Progenitor cell of endocrine pancreas (in vitro differentiated cells): ENCODE measurements around the gene CSN1S1. TPM values are rescaled to one million over a fixed set of nuclear protein-coding genes. Genes with fewer than 3 reads are reported as not detected.

Experiments
- DNase-seq: peaks from one replicate; pipeline ENCODE4 v3.0.0; 2021; ENCODE audit warnings: low spot score; ENCODE audit not compliant: unreplicated experiment
- H3K27ac Mint-ChIP-seq: 2 replicates; pipeline ENCODE4 v1.8.0; 2021; ENCODE audit warnings: mild to moderate bottlenecking, moderate library complexity, mixed read lengths
- H3K27me3 Mint-ChIP-seq: 2 replicates; pipeline ENCODE4 v1.8.0; 2021; ENCODE audit warnings: mixed read lengths
- H3K36me3 Mint-ChIP-seq: 2 replicates; pipeline ENCODE4 v1.8.0; 2022; ENCODE audit warnings: mixed read lengths; ENCODE audit not compliant: insufficient read depth
- H3K4me1 Mint-ChIP-seq: 2 replicates; pipeline ENCODE4 v1.8.0; 2021; ENCODE audit warnings: low read depth, mixed read lengths
- H3K4me3 Mint-ChIP-seq: 2 replicates; pipeline ENCODE4 v1.8.0; 2021; ENCODE audit warnings: low read depth, mild to moderate bottlenecking, moderate library complexity, mixed read lengths
- H3K9me3 Mint-ChIP-seq: 2 replicates; pipeline ENCODE4 v1.8.0; 2021; ENCODE audit warnings: low read depth, mixed read lengths
- long read RNA-seq: library from polyadenylated mRNA; unstranded; transcript quantifications from one replicate; pipeline ENCODE4 v2.0.0, GENCODE V29; 2020
- total RNA-seq: library from RNA; stranded (reverse); gene quantifications from 2 replicates; pipeline ENCODE4 v1.2.1, GENCODE V29; 2021
- TF ChIP-seq, protein P1 (sequence below): fragments of 200-600 bp; sonication (generic); IDR thresholded peaks from one replicate; pipeline ENCODE4 v1.5.0; 2021; ENCODE audit warnings: antibody characterized with exemption, mild to moderate bottlenecking; ENCODE audit not compliant: unreplicated experiment

Gene CSN1S1, protein sequence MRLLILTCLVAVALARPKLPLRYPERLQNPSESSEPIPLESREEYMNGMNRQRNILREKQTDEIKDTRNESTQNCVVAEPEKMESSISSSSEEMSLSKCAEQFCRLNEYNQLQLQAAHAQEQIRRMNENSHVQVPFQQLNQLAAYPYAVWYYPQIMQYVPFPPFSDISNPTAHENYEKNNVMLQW
- not detected in 2 replicates for total RNA-seq
- long read RNA-seq, result 0 reads

DNA sequence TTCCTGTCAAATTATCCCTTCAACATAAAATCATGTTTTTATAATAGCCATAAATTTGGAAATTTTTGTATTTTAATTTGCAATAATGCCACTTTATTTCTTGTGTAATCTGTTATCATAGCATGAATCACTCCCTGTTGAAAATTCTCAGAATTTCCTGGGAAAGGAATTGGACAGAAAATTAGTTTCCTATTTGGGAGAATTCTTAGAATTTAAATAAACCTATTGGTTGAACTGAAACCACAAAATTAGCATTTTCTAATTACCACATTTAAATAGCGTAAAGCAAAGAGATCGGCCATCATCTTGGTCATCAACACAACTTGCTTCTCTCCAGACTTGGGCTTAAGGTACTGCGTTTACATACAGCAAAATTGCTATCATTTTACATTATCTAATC, at the start of gene CSN1S1:
CSN1S1 (plus strand) TSS at position 301 of the 400 bp plus-strand sequence. CDS start 1,488 bp downstream, outside the sequence.
- no peak within 1 kb of the TSS for H3K27ac Mint-ChIP-seq
- peaks cover 8% of the 10 kb centered on the region for H3K4me1 Mint-ChIP-seq
- DNase-seq, result no peak
- TF ChIP-seq, protein P1, sequence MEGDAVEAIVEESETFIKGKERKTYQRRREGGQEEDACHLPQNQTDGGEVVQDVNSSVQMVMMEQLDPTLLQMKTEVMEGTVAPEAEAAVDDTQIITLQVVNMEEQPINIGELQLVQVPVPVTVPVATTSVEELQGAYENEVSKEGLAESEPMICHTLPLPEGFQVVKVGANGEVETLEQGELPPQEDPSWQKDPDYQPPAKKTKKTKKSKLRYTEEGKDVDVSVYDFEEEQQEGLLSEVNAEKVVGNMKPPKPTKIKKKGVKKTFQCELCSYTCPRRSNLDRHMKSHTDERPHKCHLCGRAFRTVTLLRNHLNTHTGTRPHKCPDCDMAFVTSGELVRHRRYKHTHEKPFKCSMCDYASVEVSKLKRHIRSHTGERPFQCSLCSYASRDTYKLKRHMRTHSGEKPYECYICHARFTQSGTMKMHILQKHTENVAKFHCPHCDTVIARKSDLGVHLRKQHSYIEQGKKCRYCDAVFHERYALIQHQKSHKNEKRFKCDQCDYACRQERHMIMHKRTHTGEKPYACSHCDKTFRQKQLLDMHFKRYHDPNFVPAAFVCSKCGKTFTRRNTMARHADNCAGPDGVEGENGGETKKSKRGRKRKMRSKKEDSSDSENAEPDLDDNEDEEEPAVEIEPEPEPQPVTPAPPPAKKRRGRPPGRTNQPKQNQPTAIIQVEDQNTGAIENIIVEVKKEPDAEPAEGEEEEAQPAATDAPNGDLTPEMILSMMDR, result no peak
- no peak within 1 kb of the TSS for H3K4me3 Mint-ChIP-seq
- H3K36me3 Mint-ChIP-seq, result no peaks in the 10 kb centered on the region
- H3K9me3 Mint-ChIP-seq, result no peaks in the 10 kb centered on the region
- H3K27me3 Mint-ChIP-seq, result no peaks in the 10 kb centered on the region

DNA sequence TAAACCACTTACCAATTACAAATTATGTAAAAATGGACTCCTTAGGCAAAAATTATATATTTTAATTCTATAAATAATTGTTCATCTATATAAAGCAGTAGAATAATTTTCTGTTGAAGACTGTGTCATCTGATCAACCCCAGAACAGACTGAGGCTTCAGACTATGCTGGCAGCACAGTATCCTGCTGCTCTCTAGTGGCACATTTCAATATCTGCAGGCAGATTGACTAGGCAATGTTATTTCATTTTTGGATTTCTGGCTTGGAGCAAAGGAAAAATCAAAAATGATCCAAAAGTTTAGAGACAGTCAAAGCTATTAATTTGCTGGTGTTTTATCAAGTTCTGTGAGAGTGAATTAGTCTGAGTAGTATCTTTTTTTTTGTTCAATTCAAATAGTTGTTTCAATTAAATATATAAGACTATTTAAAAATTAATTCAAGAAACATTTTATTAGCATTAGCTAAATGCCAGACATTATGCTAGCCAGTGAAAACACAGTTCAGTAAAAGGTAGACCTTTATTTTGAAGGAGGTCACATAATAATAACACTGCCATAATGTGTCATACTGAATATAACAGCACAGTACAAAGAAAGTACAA, 49.6 kb upstream of the CSN1S1 start:
- peaks cover 7% of the 10 kb centered on the region for H3K36me3 Mint-ChIP-seq
- DNase-seq, result no peak
- H3K9me3 Mint-ChIP-seq, result peaks cover 18% of the 10 kb centered on the region
- no peak overlapping the region for H3K27ac Mint-ChIP-seq
- H3K4me1 Mint-ChIP-seq, result peaks cover 21% of the 10 kb centered on the region
- no peak overlapping the region for H3K4me3 Mint-ChIP-seq
- TF ChIP-seq, protein P1, result peak; percentile 97
- H3K27me3 Mint-ChIP-seq, result no peaks in the 10 kb centered on the region

DNA sequence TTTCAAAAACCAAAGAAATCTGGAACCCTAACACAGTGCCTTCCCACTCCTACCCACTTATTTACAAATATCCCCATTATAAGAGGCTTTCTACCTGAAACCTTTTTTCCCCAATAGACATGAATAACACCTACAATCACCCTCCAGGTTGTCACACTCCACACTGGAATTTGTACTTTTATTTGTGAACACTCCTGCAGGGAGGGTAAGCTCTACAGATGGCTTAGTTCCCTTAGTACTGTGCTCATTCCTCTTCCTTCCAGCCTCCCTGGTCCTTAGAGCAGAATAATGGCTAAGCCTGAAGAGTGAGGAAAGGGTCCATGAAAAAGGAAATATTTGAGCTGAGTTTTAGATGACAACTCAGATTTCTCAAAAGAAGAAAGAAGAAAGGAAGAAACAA, 48.7 kb upstream of the CSN1S1 start:
- Mint-ChIP-seq H3K4me3 (no peak overlapping the region), H3K27ac (no peak overlapping the region), H3K27me3 (no peaks in the 10 kb centered on the region), H3K9me3 (peaks cover 18% of the 10 kb centered on the region), H3K36me3 (peaks cover 7% of the 10 kb centered on the region), H3K4me1 (peaks cover 18% of the 10 kb centered on the region)
- TF ChIP-seq, protein P1, result no peak
- DNase-seq, result no peak

DNA sequence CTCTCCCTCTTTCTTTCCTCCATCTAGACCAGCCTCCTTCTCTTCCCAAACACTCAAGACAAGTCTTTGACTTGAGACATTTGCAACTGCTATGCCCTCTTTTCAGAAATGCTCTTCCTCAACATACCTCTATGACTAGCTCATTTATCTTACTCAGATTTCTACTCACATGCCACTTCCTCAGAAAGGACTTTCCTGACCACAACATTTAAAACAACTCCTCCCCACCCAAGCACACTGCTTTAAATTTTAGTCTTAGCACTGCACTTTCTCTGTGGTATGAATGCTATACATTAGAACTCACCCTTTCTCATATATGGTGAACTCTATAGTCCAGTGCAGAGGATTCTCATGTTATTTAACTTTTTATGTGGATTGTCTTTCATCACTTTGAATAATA, 42.5 kb upstream of the CSN1S1 start:
- no peak overlapping the region for H3K4me3 Mint-ChIP-seq
- H3K27me3 Mint-ChIP-seq, result no peaks in the 10 kb centered on the region

DNA sequence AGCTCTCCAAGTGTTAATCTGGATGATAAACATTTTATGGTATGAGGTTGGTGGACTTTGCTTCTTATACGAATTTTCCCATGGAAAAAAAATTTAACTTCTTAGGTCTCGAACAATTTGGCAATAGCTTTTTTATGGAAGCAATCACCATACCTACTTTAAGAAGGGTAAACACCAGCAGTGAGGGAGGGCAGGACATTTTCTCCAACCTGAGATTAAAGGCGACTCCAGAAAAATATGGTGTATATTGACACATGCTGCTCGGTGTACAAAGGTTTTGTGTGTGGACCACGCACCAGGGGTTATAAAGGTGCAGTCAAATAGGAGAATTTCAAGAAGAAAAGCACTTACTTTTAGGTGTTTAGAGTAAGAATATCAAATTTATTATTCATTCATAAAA, 36.7 kb upstream of the CSN1S1 start:
- H3K27me3 Mint-ChIP-seq, result no peaks in the 10 kb centered on the region
- DNase-seq, result no peak
- TF ChIP-seq, protein P1, result no peak

More for the DNA sequence above, 42.5 kb upstream of the CSN1S1 start:
- Mint-ChIP-seq H3K4me1 (no peaks in the 10 kb centered on the region), H3K36me3 (peaks cover 7% of the 10 kb centered on the region), H3K9me3 (peaks cover 10% of the 10 kb centered on the region), H3K27ac (no peak overlapping the region)
- TF ChIP-seq, protein P1, result no peak
- no peak for DNase-seq

More for the DNA sequence above, 36.7 kb upstream of the CSN1S1 start:
- peaks cover 2% of the 10 kb centered on the region for H3K4me1 Mint-ChIP-seq
- no peaks in the 10 kb centered on the region for H3K36me3 Mint-ChIP-seq
- no peak overlapping the region for H3K4me3 Mint-ChIP-seq
- H3K27ac Mint-ChIP-seq, result no peak overlapping the region
- H3K9me3 Mint-ChIP-seq, result no peaks in the 10 kb centered on the region
